T-cell (primary cell): ENCODE measurements around the gene SCAI. TPM values are rescaled to one million over a fixed set of nuclear protein-coding genes. Genes with fewer than 3 reads are reported as not detected.
"Not testable (repeated sequence)": the region's sequence is repeated elsewhere in the genome, so short reads cannot be mapped to it uniquely, and the experiment has no call there.

Experiments
- ATAC-seq, 4 experiments: fragments of 200-7000 bp in 3 of 4; fragments of 150-1000 bp in 1 of 4; cut with Tn5 transposase; replicated peaks in 1 of 4; 1 replicate in 3 of 4; 2 replicates in 1 of 4; pipeline ENCODE4 v1.10.0; 2021; ENCODE audit warnings: moderate library complexity in 3 of 4, mild to moderate bottlenecking in 2 of 4, moderate number of reproducible peaks in 1 of 4
- CTCF ChIA-PET, 2 donors: fragments of 300-600 bp; sonication (Branson Sonifier 250); formaldehyde crosslinking; loops; one replicate each; lab custom pipeline; 2022; ENCODE audit warnings: antibody characterized with exemption in 2 of 2; lab: Charles Lee
- POLR2A ChIA-PET, 2 donors: fragments of 300-600 bp; sonication (Branson Sonifier 250); formaldehyde crosslinking; loops; one replicate each; lab custom pipeline; 2022; ENCODE audit warnings: antibody characterized with exemption in 2 of 2; lab: Charles Lee
- DNase-seq, 35 experiments: peaks; one replicate each; pipeline versions ENCODE4 v3.0.0 to v3.0.0-alpha.2; 2013 to 2023
- H3K27ac ChIP-seq: one replicate; pipeline ENCODE4 v1.5.1; 2013; ENCODE audit warnings: low read length
- H3K27me3 ChIP-seq, 2 experiments: replicated peaks in 1 of 2; 1 replicate in 1 of 2; 2 replicates in 1 of 2; pipeline versions ENCODE4 v1.6.1 to v1.7.0; 2013; ENCODE audit warnings: low read length in 1 of 2, mixed read lengths in 1 of 2; ENCODE audit not compliant: control insufficient read depth in 2 of 2, insufficient read depth in 2 of 2; ENCODE audit errors: extremely low read depth in 1 of 2
- H3K36me3 ChIP-seq, 2 donors: 1 replicate in 1 of 2; 2 replicates in 1 of 2; pipeline versions ENCODE4 v1.6.1 to v1.7.0; 2013; ENCODE audit warnings: low read length in 1 of 2; ENCODE audit not compliant: control insufficient read depth in 2 of 2, insufficient read depth in 1 of 2; ENCODE audit errors: extremely low read depth in 1 of 2
- H3K4me1 ChIP-seq, 2 experiments: 1 replicate in 1 of 2; 2 replicates in 1 of 2; pipeline versions ENCODE4 v1.6.1 to v1.7.0; 2013; ENCODE audit warnings: low read length in 2 of 2, mixed read lengths in 1 of 2; ENCODE audit not compliant: insufficient read depth in 2 of 2, control insufficient read depth in 1 of 2; ENCODE audit errors: extremely low read depth in 1 of 2
- H3K4me3 ChIP-seq, 2 donors: 1 replicate in 1 of 2; 2 replicates in 1 of 2; pipeline versions ENCODE4 v1.5.1 to v1.7.0; 2013; ENCODE audit warnings: mild to moderate bottlenecking in 2 of 2, low read length in 1 of 2, moderate library complexity in 1 of 2; ENCODE audit not compliant: control insufficient read depth in 1 of 2; ENCODE audit errors: extremely low read depth in 1 of 2
- H3K9me3 ChIP-seq: 2 replicates; pipeline ENCODE4 v1.7.0; 2013
- H3K27ac Mint-ChIP-seq, 2 donors: one replicate each; pipeline ENCODE4 v1.8.0; 2020 to 2021; ENCODE audit warnings: mild to moderate bottlenecking in 2 of 2, mixed read lengths in 2 of 2
- H3K27me3 Mint-ChIP-seq, 2 donors: one replicate each; pipeline ENCODE4 v1.8.0; 2021 to 2022; ENCODE audit warnings: mixed read lengths in 2 of 2
- H3K36me3 Mint-ChIP-seq: one replicate; pipeline ENCODE4 v1.8.0; 2021; ENCODE audit warnings: mixed read lengths
- H3K4me1 Mint-ChIP-seq, 3 donors: one replicate each; pipeline ENCODE4 v1.8.0; 2020 to 2022; ENCODE audit warnings: mixed read lengths in 3 of 3, mild to moderate bottlenecking in 1 of 3
- H3K4me3 Mint-ChIP-seq, 3 donors: one replicate each; pipeline ENCODE4 v1.8.0; 2020 to 2022; ENCODE audit warnings: mild to moderate bottlenecking in 3 of 3, mixed read lengths in 3 of 3, moderate library complexity in 3 of 3
- H3K9me3 Mint-ChIP-seq, 3 donors: one replicate each; pipeline ENCODE4 v1.8.0; 2020 to 2022; ENCODE audit warnings: mixed read lengths in 3 of 3
- WGBS: methylation state at CpG from one replicate; pipeline ENCODE4 v1.1.5; 2013; ENCODE audit warnings: missing lambda C conversion rate; ENCODE audit not compliant: insufficient coverage; 5-methylcytosine and 5-hydroxymethylcytosine counted together
- total RNA-seq, 35 experiments: library from RNA in 6 of 35; stranded (reverse) in 6 of 35; fragments of 120-200 nt in 1 of 35; gene quantifications; one replicate each; pipeline versions ENCODE4 v1.2.1 to v1.2.4 and lab custom pipeline; 2013 to 2026

Gene SCAI
- total RNA-seq, 5 donors from 2014 or later (not counting 1 experiment from before 2014, with no cell fraction given), result 11.4 to 14.3 (median 13.3) TPM

- ChIA-PET POLR2A (no interaction called here), CTCF (no interaction called here)
- Histone ChIP-seq H3K9me3 (no peaks in the 10 kb centered on the region), H3K4me1 (no peaks in the 10 kb centered on the region), H3K4me3 (no peak overlapping the region), H3K36me3 (peaks cover 2 to 51% of the 10 kb centered on the region in 2 donors), H3K27me3 (no peaks in the 10 kb centered on the region), H3K27ac (no peak overlapping the region)
- no peak overlapping the region for H3K27ac Mint-ChIP-seq
- no peak for DNase-seq
- no peaks in the 10 kb centered on the region for H3K9me3 Mint-ChIP-seq
- H3K27me3 Mint-ChIP-seq, result no peaks in the 10 kb centered on the region
- peaks cover 22 to 32% (median 27%) of the 10 kb centered on the region in 3 donors for H3K4me1 Mint-ChIP-seq
- peaks cover 48% of the 10 kb centered on the region for H3K36me3 Mint-ChIP-seq
- ATAC-seq, result no peak
- H3K4me3 Mint-ChIP-seq, result no peak overlapping the region
Observed at GRCh38 chr9:124934290-124934689, 209.0 kb downstream of the SCAI start.

GRCh38 chr9:124932333-124932732 is 211.0 kb downstream of the SCAI start:
- no CpG with 5 or more reads among the region's 1 CpG for WGBS
- peaks cover 8 to 26% (median 18%) of the 10 kb centered on the region in 3 donors for H3K4me1 Mint-ChIP-seq
- Histone ChIP-seq H3K27me3 (no peaks in the 10 kb centered on the region), H3K4me3 (no peak overlapping the region), H3K4me1 (no peaks in the 10 kb centered on the region), H3K27ac (no peak overlapping the region), H3K9me3 (no peaks in the 10 kb centered on the region), H3K36me3 (peaks cover 2 to 58% of the 10 kb centered on the region in 2 donors)
- ATAC-seq (no peak), DNase-seq (no peak)
- ChIA-PET CTCF (no interaction called here), POLR2A (no interaction called here)
- H3K9me3 Mint-ChIP-seq, result no peaks in the 10 kb centered on the region
- H3K36me3 Mint-ChIP-seq, result peaks cover 59% of the 10 kb centered on the region
- H3K27me3 Mint-ChIP-seq, result no peaks in the 10 kb centered on the region
- H3K27ac Mint-ChIP-seq, result no peak overlapping the region
- H3K4me3 Mint-ChIP-seq, result no peak overlapping the region

GRCh38 chr9:124929464-124929863 is 213.9 kb downstream of the SCAI start:
- no peak overlapping the region for H3K4me3 ChIP-seq
- no peaks in the 10 kb centered on the region for H3K27me3 ChIP-seq
- ChIA-PET POLR2A (interaction anchor here in 1 of 2 donors (0.5 kb wide), 1 partner anchor 1971 kb away, joined by 8 read pairs; no protein-coding TSS in a partner anchor), CTCF (interaction anchor here (0.5 to 0.6 kb wide), 3 partner anchors 10 to 235 kb away, joined by 3 to 5 read pairs (median 4); no protein-coding TSS in a partner anchor)
- no peaks in the 10 kb centered on the region for H3K9me3 ChIP-seq
- H3K27ac Mint-ChIP-seq, result peak overlapping the region in 1 of 2 donors; percentile 61
- no peak for DNase-seq
- H3K36me3 Mint-ChIP-seq, result peaks cover 56% of the 10 kb centered on the region
- H3K4me1 ChIP-seq, result no peaks in the 10 kb centered on the region
- ATAC-seq, result peak in 2 of 4 experiments; percentile 48 to 58
- H3K27me3 Mint-ChIP-seq, result no peaks in the 10 kb centered on the region
- H3K36me3 ChIP-seq, result peaks cover 2 to 63% of the 10 kb centered on the region in 2 donors
- WGBS, result no CpG with 5 or more reads among the region's 3 CpGs
- H3K4me3 Mint-ChIP-seq, result no peak overlapping the region
- H3K27ac ChIP-seq, result no peak overlapping the region
- peaks cover 5 to 20% (median 14%) of the 10 kb centered on the region in 3 donors for H3K4me1 Mint-ChIP-seq
- no peaks in the 10 kb centered on the region for H3K9me3 Mint-ChIP-seq

- ChIA-PET POLR2A (no interaction called here), CTCF (no interaction called here)
- Mint-ChIP-seq H3K36me3 (peaks cover 45% of the 10 kb centered on the region), H3K4me3 (no peak overlapping the region), H3K27me3 (no peaks in the 10 kb centered on the region), H3K4me1 (peaks cover 0 to 13% (median 10%) of the 10 kb centered on the region in 3 donors), H3K9me3 (no peaks in the 10 kb centered on the region), H3K27ac (no peak overlapping the region)
- Histone ChIP-seq H3K36me3 (peaks cover 2 to 58% of the 10 kb centered on the region in 2 donors), H3K4me3 (no peak overlapping the region), H3K27me3 (no peaks in the 10 kb centered on the region), H3K27ac (no peak overlapping the region), H3K4me1 (no peaks in the 10 kb centered on the region), H3K9me3 (no peaks in the 10 kb centered on the region)
- ATAC-seq (no peak), DNase-seq (no peak)
- WGBS, result 100% methylated on average over 1 of the region's 3 CpGs
Observed at GRCh38 chr9:124928116-124928515, 215.2 kb downstream of the SCAI start.

- H3K27ac Mint-ChIP-seq, CTCF ChIA-PET, H3K4me3 Mint-ChIP-seq, ATAC-seq, H3K27me3 ChIP-seq, H3K27me3 Mint-ChIP-seq, H3K4me1 ChIP-seq, H3K9me3 ChIP-seq, POLR2A ChIA-PET, H3K9me3 Mint-ChIP-seq, H3K4me1 Mint-ChIP-seq, H3K27ac ChIP-seq, H3K4me3 ChIP-seq, DNase-seq: not testable (repeated sequence)
- peaks cover 25% of the 10 kb centered on the region for H3K36me3 Mint-ChIP-seq
- 97% methylated on average over 5 of the region's 6 CpGs for WGBS
- peaks cover 5 to 42% of the 10 kb centered on the region in 2 donors for H3K36me3 ChIP-seq
Observed at GRCh38 chr9:124920394-124920793, 222.9 kb downstream of the SCAI start.

- Mint-ChIP-seq H3K36me3 (peaks cover 56% of the 10 kb centered on the region), H3K9me3 (no peaks in the 10 kb centered on the region), H3K4me3 (no peak overlapping the region), H3K27ac (no peak overlapping the region), H3K27me3 (no peaks in the 10 kb centered on the region), H3K4me1 (no peaks in the 10 kb centered on the region)
- no peaks in the 10 kb centered on the region for H3K27me3 ChIP-seq
- 90% methylated on average over 2 of the region's 5 CpGs for WGBS
- CTCF ChIA-PET, result no interaction called here
- DNase-seq (no peak), ATAC-seq (no peak)
- H3K4me1 ChIP-seq, result no peaks in the 10 kb centered on the region
- peaks cover 18 to 50% of the 10 kb centered on the region in 2 donors for H3K36me3 ChIP-seq
- no peak overlapping the region for H3K27ac ChIP-seq
- no peak overlapping the region for H3K4me3 ChIP-seq
- POLR2A ChIA-PET, result no interaction called here
- H3K9me3 ChIP-seq, result no peaks in the 10 kb centered on the region
Observed at GRCh38 chr9:124914753-124915405, 228.4 kb downstream of the SCAI start.
